NCI-H526 (cell line): ENCODE results near the gene BPIFB2.
A peak's percentile ranks its signal among the peaks of the same experiment; 100 is the strongest.

ENCODE experiments used
- DNase-seq, 2 experiments: peaks; one replicate each; lab custom pipeline; 2025; lab: John Stamatoyannopoulos, UW

Gene BPIFB2

DNA sequence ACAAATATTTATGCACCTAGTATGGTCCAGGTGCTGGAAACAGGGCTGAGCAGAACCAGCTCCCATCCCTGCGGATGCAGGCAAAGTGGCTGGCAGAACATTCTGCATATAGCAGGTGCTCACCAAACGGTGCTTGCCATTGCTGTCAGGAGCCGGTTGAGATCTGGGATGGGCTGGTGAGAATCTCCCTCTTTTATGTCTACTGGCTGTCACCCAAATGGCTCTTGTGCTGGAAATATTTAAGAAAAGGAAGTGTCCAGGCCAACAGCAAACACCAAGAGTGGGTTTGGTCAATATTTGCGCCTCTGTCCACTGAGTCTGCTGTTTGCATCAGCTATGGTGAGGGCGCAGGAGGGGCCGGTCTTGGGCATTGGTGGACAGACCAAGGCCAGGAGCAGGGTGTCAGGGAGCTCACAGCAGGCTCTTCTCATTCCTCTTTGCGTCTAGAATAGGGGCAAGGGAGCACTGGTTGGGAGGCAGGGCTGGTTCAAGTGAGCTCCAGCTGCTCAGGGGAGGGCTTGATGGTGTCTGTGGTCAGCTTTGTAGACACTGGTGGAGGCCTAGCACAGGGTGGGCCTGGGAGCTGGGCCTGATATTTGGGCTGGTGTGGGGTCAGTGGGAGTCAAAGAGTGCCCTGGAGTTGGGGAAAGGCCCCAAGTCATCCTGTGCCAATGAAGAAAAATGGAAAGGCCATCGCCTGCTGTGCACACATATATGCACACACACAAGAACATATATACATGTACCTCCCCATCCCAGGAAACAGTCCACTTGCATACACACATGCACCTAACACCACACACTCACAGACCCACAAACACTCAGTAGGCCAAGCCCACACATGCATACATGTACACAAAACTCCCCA, 1.4 kb upstream of the BPIFB2 start:
- no peak for DNase-seq

DNA sequence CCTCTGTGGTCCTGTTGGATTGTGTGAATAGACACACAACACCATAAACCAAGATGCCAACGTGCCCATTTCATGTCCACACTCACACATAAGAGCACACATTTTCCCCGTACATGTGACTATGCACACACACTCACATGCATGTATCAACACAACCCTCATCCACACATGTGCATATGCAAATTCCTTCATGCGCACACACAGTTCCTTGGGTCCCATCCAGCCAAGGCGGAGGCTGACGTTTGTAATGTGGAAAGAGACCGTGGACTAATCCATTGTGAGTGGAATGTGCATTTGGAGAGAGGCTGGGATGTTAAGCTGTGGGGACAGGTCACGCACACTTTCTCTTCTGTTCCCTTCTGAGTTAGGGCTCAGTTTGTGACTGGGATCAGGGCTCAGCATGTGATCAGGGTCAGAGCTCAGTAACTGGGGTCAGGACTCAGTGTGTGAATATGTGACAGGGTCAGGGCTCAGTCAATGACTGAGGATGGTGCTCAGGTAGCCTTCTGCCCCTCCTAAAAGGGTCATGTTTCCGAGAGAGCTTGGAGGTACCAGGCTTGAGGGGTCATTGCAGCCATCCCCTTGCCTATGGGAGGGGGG, 628 bp upstream of the BPIFB2 start:
- no peak for DNase-seq

DNA sequence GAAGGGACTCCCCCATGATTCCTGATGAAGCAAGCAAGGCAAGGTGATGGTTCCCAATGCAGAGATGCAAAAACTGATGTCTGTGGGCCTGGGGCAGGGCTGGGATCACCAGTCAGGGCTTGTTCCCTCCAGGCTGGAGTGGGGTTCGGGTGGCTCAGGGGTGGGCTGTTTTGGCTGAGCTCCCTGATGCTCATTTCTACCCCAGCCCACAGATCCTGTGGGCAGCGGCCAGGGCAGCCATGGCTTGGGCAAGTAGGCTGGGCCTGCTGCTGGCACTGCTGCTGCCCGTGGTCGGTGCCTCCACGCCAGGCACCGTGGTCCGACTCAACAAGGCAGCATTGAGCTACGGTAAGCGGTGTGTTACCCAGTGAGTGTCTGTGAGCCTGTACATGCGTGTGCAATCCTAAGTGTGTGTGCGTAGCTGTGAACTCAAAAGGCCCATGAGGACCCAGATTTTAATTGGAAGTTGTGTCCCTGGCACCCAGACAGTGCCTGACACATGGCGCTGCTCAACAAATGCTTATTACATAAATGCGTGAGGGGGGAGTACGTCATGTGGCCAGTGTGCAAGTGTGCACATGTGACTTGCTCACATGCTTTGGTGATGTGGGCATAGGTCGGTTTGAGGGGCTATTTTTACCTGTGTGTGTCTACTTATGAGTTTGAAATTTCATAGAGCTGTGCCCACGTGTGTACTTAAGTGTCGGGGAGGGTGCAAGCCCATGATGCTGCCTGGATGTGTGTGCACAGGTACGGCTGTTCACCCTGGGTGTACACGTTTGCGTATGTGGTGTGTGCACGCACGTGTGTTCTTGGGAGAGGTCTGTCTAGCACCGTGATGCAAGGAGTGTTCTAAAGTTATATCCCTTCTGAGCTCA, 1.1 kb downstream of the BPIFB2 start:
- no peak for DNase-seq

DNA sequence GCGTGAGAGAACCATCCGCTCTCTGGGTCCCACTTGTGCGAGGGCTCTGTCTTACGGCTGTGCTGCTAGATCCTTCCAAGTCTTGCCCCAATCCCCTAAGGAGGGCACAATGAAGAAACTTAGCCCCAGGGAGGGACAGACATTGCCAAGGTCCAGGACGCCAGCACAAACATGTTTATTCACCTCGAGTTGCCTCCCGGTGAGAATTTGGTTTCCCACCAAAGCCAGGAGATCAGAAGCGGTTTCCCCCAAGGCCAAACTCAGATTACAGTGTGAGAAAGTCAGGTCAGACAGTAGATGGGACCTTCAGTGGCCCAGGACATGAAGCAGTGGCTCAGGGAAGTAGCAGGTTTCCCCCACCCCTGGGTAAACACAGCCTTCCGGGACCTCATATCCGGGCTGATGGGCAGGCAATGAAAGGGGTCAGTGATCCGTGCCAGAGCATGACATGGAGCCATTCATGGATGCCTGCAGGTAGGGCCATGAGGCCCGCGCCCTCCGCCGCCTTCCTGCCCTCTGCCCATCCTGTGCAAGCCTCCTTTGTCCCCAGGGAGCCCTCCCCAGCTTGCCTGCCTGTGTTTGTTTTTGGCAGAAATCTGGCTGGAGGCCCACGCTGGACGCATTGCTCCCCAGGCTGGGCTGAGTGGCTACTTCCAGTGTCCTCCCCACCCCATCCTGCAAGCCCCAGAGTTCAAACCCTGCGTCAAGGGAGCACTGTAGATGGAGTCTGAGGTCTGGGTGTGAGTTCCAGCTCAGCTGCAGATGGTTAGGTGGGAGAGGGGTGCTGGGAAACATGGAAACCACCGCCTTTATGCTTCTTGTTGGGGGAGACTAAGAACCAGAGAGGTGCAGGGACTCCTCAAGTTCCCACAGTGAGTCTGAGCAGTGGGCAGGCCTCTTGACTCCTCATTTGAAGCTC, 2.0 kb downstream of the BPIFB2 start:
- peak in 1 of 2 experiments; percentile 39 for DNase-seq

DNA sequence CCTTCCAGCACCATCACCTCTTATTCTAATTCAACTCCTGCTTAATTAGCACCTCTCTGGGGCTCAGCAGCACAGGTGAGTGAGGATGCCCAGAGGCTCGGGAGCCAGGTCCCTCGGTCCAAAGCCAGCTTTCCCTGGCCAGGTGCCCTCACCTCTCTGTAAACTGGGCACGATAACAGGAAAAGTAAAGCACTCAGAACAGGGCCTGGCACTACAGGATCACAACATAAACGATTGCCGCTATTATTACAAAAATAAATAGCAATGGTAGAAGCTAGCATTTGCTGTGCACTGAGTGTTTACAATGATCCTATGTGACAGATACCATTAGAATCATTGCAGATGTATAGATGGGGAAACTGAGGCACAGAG, 2.6 kb downstream of the BPIFB2 start:
- DNase-seq: no peak

DNA sequence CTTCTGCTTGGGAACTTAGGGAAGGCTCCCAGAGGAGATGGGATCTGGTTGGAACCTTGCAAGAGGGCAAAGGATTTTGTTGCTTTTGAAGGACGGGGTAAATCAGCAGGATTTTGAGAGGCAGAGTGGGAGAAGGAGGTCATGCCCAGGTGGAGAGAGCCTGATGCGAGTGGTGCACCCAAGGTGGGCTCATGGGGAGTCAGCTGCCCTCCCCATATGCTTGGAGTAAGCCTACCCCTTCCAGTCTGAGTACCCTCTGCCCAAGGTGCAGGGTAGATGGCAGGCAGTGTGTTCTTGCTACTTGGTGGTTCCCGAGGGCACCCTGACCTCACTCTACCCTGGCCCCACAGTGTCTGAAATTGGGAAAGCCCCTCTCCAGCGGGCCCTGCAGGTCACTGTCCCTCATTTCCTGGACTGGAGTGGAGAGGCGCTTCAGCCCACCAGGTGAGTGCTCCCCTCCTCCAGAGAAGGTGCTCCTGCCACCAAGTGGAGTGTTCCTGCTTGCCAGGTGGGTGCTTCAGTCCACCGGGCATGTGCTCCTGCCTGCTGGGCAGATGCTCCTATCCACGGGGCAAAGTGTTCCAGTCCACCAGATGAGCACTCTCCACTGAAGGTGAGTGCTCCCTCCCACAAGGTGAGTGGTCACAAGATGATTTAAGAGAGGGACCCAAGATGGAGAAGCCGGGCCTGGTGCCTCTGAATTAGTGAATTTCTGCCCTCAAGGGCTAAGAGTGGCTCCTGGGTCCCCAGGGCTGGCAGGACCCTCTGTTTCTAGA, 3.4 kb downstream of the BPIFB2 start:
- no peak for DNase-seq

DNA sequence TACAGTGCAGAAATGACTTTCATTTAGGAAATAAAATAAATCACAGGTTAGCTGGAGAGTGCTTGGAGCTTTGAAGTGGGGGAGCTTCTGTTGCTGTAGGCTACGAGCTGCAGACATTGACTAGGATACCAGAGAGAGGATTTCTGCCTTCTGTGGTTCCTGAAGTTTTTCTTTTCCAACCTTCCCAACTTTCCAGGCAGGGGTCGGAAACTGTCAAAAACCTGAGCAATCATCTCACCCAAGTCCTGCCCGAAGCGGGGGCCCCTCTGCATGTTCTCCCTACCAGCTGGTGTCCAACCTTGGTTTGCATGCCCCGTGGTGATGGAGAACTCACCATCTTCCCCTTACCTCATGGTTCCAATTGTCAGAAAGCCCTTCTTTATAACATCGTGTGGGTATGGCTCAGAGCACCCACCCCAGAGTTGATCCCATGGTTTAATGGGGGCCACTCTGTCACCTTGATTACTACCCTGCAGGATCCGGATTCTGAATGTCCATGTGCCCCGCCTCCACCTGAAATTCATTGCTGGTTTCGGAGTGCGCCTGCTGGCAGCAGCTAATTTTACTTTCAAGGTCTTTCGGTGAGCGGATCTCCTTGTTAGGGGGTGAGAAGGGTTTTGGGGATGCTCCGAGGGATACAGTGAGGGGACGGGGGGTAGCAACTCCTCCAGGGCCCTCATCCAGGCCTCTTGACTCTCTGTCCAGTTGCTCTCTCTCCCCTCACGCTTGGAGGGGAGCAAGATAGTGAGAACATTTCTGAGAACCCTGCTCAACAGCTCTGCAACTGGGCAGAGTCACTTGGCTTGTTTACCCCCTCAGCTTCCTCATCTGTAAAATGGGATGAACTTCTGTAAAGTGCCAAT, 5.1 kb downstream of the BPIFB2 start:
- DNase-seq: no peak

DNA sequence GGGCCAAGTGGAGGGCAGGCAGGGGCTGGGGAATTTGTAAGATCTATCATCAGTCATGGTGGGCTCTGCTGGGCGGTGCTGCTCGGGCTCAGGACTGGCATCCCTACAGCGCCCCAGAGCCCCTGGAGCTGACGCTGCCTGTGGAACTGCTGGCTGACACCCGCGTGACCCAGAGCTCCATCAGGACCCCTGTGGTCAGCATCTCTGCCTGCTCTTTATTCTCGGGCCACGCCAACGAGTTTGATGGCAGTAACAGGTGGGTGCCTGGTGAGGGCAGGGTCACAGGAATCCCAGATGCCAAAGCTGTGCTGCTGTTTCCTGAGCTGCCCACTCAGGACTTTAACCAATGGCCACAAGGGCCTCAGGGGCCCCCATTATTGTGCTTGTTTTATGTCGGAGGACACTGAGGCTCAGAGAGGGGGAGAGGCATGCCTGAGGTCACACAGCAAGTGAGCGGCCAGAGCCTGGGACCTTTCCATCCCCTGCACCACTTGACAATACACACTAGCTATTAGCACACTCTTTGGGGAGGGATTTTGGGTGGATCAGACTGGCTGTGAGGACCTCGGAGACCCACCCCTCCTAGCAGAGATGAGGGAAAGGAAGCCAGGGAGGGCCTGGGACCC, 6.3 kb downstream of the BPIFB2 start:
- DNase-seq: no peak

DNA sequence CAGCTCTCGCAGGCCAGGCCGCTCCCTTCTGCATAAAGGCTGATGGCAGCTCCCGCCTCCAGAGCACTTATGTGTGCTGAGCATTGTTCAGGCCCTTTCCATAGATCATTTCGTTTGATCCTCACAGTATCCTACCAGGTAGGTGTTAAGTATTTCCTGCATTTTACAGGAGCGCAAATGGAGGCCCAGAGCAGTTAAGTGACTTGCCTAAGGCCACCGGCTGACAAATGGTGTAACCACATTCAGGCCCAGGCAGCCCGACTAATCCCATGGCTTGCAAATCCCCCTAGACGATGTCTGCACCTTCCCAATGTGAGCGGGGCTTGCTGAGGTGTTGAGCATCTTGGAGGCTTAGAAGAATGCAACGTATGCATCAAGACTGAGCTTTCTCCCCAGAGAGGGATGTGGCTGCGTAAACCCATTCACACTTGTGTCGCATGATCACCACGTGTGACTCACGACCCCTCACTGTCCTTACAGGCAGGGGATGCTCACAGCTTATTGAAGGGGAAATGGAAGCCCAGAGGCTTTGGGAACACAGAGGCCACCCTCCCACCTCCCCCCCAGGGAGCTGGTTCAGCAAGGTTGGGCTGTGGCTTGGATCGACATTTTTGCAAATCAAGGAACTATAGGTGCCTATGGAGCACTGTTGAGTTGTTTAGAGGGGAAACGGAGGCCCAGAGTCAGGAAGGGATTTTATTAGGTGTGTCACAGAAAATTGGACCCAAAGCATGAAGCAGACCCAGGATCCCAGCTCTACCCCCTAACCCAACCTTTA, 7.0 kb downstream of the BPIFB2 start:
- DNase-seq: no peak

DNA sequence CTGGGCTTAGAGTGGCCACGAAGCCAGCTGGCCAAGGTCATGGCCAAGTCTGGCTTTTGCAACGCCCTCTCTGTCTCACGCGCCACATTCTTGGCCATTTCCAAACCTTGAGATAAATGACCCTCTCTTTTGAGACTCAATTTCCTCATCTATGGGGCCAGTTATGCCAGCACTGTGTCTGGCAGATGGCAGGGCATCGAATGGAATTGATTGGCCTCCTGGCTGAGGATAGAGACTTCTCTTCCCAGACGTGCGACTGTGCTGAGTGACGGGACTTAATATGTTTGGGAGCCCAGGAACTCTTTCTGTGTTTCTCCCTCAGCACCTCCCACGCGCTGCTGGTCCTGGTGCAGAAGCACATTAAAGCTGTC, 7.6 kb downstream of the BPIFB2 start:
- no peak for DNase-seq

DNA sequence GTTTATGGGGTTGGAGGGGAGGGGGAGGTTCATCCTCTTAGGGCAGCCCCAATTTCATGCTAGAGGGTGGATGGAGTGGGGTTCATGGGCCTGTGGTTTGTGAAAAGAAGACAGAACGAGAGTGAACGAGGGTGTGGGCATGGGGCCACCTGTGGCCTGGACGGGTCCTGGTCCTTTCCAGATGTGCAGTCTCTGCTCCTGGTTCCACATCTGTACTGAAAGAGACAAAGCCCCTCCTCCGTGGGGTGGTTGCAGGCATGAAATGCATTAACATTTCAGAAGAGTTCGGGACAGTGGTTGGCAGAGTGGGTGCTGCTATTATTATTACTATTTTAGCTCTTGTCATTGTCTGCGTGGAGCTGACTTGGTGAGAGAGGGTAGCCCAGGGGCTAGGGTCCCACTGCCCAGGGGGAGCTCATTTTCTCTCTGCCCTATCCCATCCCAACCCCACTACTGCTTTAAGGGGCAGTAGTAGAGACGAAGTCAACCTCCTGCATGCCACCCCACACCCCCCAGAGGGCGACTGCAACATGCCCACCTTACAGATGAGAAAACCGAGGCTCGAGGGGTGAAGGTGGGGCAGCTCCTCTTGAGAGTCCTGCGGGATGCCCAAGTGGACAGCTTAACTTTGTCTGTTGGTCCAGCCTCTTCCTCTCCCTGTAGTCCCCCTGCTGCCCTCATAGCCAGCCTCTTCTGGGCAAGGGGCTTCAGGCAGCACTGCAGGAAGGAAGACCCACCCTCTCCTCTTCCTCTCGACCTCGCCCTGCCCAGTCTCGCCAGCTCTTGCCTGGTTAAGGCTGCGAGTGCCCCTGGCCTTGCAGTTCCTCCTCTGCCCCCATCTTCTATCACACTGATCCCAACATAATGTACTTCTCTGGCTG, 8.4 kb downstream of the BPIFB2 start:
- no peak for DNase-seq

DNA sequence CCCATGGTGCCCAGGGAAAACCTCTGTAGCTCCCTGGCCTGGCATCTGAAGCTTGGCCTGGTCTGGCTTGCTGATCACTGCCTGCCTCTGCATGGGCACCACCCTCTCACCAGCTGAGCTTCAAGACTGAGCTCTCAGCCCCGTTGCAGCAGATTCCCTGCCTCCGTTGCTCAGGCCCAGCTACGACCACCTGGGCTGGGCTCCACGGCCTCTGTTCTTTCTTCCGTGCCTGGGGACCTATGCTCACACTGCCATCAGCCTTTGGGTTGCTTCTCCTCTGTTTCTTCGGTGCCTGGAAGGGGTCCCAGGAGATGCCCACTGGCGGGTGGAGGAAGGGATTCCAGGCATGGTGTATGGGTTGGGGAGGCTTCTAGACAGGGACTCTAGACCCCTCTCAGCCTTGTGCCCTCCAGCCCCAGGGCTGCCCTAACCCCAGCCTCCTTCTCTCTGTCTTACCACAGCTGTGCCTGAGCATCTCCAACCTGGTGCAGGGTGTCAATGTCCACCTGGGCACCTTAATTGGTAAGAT, 9.1 kb downstream of the BPIFB2 start:
- no peak for DNase-seq

DNA sequence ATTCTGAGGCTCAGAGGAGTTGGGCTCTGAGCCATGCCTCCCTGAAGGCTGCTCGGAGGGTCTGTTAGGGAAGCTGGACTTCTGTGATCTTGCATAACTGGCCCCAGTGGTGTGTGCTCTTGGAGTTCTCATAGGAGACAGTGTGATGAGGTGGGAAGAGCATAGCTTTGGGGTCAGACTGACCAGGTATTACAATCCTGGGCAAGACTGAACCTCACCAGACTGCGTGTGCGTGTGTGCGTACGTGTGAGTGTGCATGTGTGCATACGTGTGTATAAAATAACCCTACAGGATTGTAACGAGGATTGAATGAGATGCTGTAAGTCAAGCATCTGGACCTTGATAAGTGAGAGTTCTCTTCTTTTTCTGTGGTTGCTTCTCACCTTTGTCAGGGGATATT, 10.0 kb downstream of the BPIFB2 start:
- DNase-seq: no peak

DNA sequence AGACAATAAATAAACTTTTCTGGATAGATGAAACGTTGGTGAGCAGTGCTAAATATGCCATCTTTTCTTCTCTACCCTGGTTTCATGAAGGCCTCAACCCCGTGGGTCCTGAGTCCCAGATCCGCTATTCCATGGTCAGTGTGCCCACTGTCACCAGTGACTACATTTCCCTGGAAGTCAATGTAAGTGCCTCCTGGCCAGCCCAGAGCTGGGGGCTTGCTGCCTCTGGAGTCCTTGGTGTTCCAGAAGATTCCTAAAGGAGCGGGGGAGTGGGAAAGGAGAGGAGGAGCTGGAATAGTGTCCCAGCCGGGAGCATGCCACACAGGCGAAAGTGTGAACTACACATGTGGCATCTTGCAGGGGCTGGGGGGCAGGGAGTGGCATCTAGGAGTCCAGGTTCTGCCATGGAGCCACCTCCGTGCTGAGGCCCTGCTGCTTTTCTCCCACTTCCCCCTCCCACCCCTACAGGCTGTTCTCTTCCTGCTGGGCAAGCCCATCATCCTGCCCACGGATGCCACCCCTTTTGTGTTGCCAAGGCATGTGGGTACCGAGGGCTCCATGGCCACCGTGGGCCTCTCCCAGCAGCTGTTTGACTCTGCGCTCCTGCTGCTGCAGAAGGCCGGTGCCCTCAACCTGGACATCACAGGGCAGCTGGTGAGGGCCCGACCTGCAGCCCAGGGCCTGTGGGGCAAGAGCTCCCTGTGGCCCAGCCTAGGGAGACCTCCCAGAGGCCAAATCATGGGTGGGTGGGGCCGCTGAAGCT, 10.8 kb downstream of the BPIFB2 start:
- no peak for DNase-seq

DNA sequence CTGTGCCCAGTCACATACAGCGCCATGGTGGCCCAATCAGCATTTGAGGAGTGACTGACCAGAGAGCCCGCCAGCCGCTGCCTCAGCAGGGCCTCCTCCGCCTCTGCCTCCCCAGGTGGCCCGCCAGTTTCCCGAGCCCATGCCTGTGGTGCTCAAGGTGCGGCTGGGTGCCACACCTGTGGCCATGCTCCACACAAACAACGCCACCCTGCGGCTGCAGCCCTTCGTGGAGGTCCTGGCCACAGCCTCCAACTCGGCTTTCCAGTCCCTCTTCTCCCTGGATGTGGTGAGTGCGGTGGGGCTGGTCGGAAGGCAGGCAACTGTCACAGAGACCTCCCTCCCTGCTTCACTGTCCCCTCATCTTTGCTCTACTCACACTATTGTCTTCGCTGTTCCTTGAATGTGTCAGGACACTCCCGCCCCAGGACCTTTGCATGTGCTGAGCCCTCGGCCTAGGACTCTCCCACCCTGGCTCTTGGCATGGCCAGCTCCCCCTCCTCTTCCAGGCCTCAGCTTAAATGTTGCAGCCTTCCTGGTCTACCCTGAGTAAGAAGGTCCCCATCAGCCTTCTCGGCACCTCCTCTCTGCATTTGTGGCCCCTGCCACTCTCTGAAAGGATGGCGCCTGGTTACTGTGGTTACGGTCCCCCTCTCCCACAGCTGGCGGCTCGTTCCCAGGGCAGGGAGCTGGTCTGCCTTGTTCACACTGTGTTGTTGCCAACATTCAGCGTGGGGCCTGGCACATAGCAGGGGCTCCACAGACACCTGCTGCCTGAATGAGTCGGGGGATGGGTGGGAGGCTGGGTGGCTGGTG, 12.2 kb downstream of the BPIFB2 start:
- DNase-seq: no peak
